Measurements from ENCODE around the gene UPF2.

DNA sequence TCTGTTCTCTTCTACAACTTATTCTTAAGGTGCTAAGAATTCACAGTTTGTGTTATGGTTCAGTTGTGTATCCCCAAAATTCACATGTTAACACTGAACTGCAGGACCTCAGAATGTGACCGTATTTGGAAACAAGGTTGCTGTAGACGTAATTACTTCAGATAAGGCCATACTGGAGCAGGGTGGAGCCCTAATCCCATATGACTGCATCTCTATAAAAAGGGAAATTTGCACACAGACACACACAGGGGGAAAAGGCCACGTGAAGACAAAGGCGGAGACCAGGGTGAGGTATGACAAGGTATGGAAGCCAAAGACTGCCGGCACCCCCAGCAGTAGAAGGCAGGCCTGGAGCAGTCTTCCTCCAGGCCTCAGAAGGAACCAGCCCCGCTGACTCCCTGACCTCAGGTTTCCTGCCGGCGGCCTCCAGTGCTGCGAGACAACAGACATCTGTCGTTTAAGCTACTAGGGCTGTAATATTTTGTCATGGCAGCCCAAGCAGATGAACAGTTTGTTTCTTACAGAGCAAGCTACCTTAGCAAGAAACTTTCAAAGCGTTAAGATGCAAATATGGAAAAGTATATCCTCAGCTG is 120.7 kb downstream of the UPF2 start:
- TF ChIP-seq PHF5A (CRISPR knock-in tag; IDR thresholded peaks at IDR 0.05; ENCODE audit: low read depth, unreplicated experiment) = no peak
- no peak for TF ChIP-seq ZBTB39 (CRISPR knock-in tag; IDR thresholded peaks at IDR 0.05)
- no peak for TF ChIP-seq ISX (CRISPR knock-in tag; conservative IDR thresholded peaks at IDR 0.05)
- TF ChIP-seq TAF1 (CRISPR knock-in tag; IDR thresholded peaks at IDR 0.05) = no peak
- TF ChIP-seq ZNF781 (CRISPR knock-in tag; IDR thresholded peaks at IDR 0.05; ENCODE audit: borderline replicate concordance, not compliant biosample characterization) = no peak
- no peak for TF ChIP-seq CREM (IDR thresholded peaks at IDR 0.05)
- TF ChIP-seq CREM (CRISPR knock-in tag; IDR thresholded peaks at IDR 0.05) = no peak
- TF ChIP-seq, protein P1, sequence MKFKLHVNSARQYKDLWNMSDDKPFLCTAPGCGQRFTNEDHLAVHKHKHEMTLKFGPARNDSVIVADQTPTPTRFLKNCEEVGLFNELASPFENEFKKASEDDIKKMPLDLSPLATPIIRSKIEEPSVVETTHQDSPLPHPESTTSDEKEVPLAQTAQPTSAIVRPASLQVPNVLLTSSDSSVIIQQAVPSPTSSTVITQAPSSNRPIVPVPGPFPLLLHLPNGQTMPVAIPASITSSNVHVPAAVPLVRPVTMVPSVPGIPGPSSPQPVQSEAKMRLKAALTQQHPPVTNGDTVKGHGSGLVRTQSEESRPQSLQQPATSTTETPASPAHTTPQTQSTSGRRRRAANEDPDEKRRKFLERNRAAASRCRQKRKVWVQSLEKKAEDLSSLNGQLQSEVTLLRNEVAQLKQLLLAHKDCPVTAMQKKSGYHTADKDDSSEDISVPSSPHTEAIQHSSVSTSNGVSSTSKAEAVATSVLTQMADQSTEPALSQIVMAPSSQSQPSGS (CRISPR knock-in tag; IDR thresholded peaks at IDR 0.05) = no peak
- TF ChIP-seq ZFY (CRISPR knock-in tag; IDR thresholded peaks at IDR 0.05) = no peak
